H1 (cell line): Measurements from ENCODE around the gene CTNNA3.

Experiments
- CTCF ChIP-seq, 3 experiments: IDR thresholded peaks; 1 replicate in 2 of 3; 2 replicates in 1 of 3; pipeline versions ENCODE4 v1.5.1 to v1.6.1; 2011; ENCODE audit warnings: low read length in 3 of 3, mild to moderate bottlenecking in 3 of 3, inconsistent platforms in 2 of 3, low read depth in 1 of 3, moderate library complexity in 1 of 3; ENCODE audit not compliant: insufficient read depth in 1 of 3; ENCODE audit errors: control extremely low read depth in 1 of 3
- JUND ChIP-seq: IDR thresholded peaks from 2 replicates; pipeline ENCODE4 v1.6.1; 2011; ENCODE audit warnings: mild to moderate bottlenecking, improper control_type of control experiment, low read length
- RXRA ChIP-seq: IDR thresholded peaks from 2 replicates; pipeline ENCODE4 v1.6.1; 2011; ENCODE audit warnings: low read depth, mild to moderate bottlenecking, low read length, moderate library complexity; ENCODE audit not compliant: insufficient read depth
- USF2 ChIP-seq: IDR thresholded peaks from 2 replicates; pipeline ENCODE4 v1.6.1; 2011; ENCODE audit warnings: low read length, improper control_type of control experiment
- ZNF274 ChIP-seq: IDR thresholded peaks from 2 replicates; pipeline ENCODE4 v1.7.0; 2012; ENCODE audit warnings: low read length, borderline replicate concordance; ENCODE audit errors: extremely low read depth

- TF ChIP-seq CTCF (IDR thresholded peaks at IDR 0.05; ENCODE audit: control extremely low read depth in 1 of 3, insufficient read depth in 1 of 3, low read depth in 1 of 3, low read length in 3 of 3) (no peak), ZNF274 (no peak), JUND (no peak), USF2 (no peak), RXRA (no peak)
Measured at GRCh38 chr10:66654861-66655260, 1041.1 kb downstream of the CTNNA3 start.
